Prostate gland (tissue), 2 donors: Measurements from ENCODE around the gene TMOD4. TPM values are rescaled to one million over a fixed set of nuclear protein-coding genes. Genes with fewer than 3 reads are reported as not detected.

ENCODE experiments used
- DNase-seq: peaks from one replicate; pipeline ENCODE4 v3.0.0-alpha.2; 2019; ENCODE audit warnings: low spot score
- H3K27ac ChIP-seq, 2 donors: fragments of 200-600 bp; sonication (generic); 2 replicates each; pipeline ENCODE4 v1.5.1; 2017 to 2019
- H3K27me3 ChIP-seq: fragments of 200-600 bp; sonication (generic); replicated peaks from 2 replicates; pipeline ENCODE4 v1.5.1; 2019; ENCODE audit not compliant: insufficient read depth
- H3K36me3 ChIP-seq, 2 donors: fragments of 200-600 bp; sonication (generic); 1 replicate in 1 of 2; 2 replicates in 1 of 2; pipeline versions ENCODE4 v1.5.1 to v1.8.1; 2017 to 2019
- H3K4me1 ChIP-seq: fragments of 200-600 bp; sonication (generic); replicated peaks from 2 replicates; pipeline ENCODE4 v1.5.1; 2019
- H3K4me3 ChIP-seq, 2 donors: fragments of 200-600 bp; sonication (generic); 2 replicates each; pipeline ENCODE4 v1.5.1; 2017 to 2019
- H3K9me3 ChIP-seq: fragments of 200-600 bp; sonication (generic); 2 replicates; pipeline ENCODE4 v1.5.1; 2017
- POLR2A ChIP-seq: fragments of 450-650 bp; IDR thresholded peaks from one replicate; pipeline ENCODE4 v1.6.1; 2016; ENCODE audit warnings: antibody characterized with exemption, mild to moderate bottlenecking
- POLR2AphosphoS5 ChIP-seq: sonication (generic); formaldehyde crosslinking; IDR thresholded peaks from one replicate; pipeline ENCODE4 v1.6.1; 2017; ENCODE audit warnings: antibody characterized with exemption
- WGBS: methylation state at CpG from one replicate; pipeline ENCODE4 v1.1.5; 2018; 5-methylcytosine and 5-hydroxymethylcytosine counted together
- intact Hi-C: fragments of 100-400 bp; cut with DNase I; formaldehyde crosslinking; loops from one replicate; pipeline ENCODE4 v1.14.2; 2022
- total RNA-seq, 2 donors: library from RNA; depleted of rRNA; stranded (reverse); fragments of >200 nt; gene quantifications; one replicate each; pipeline ENCODE4 v1.1.0, GENCODE V29; 2016
- TF ChIP-seq, protein P1 (sequence below), 4 experiments: fragments of 200-600 bp in 2 of 4; fragments of 450-650 bp in 2 of 4; sonication (generic) in 2 of 4; IDR thresholded peaks; 1 replicate in 3 of 4; 2 replicates in 1 of 4; pipeline ENCODE4 v1.5.1; 2016 to 2019; ENCODE audit warnings: antibody characterized with exemption in 4 of 4, mild to moderate bottlenecking in 2 of 4, moderate library complexity in 2 of 4

Gene TMOD4
- total RNA-seq, 2 donors from 2014 or later: 1.7 TPM; not detected in 1

DNA sequence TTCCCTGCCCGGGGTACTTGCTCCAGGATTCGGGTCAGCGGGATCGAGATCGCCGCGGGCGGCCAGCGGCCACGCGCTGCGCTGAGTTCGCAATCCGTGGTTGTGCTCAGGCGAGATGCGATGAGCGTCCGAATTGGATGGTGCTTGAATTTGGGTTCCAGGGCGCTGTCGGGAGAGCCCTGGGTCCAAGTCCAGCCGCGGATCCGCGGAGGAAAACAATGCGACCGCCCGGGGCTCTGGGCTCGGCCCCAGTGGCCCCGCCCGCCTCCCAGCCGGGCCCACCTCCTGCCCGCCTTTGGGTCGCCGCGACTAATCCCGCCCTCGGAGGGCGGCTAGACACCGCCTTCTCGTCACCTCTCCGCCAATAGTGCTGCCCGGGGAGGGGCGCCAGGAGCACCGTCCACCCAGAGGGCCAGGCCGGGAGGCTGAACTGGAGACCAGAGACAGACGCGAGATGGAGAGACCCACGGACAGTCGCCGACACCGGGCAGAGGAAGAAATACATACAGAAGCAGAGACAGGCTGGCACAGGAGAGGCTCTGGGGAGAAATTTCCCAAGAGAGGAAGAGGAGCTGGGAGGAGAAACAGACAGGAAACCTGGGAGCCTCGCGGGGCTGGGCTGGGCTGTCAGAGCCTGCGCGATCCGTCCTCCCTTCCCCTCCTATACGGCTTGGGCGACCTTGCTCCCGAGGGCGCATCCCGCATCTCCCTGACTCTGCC lies 29.2 kb downstream of the TMOD4 start, which contains the start of gene SEMA6C:
Gene SEMA6C, minus strand, starts transcription at position 220 of the 720 bp plus-strand sequence. CDS start 4,010 bp downstream, outside the sequence.
- peak within 1 kb of the TSS; percentile 59 to 68 for H3K27ac ChIP-seq
- under 1% methylated on average over 31 of the region's 61 CpGs for whole genome bisulfite sequencing
- H3K36me3 ChIP-seq: no peaks in the 10 kb centered on the region
- intact Hi-C loops: loop anchor here (5.0 kb wide), 1 partner anchor 79 kb away; no protein-coding TSS in a partner anchor
- H3K4me1 ChIP-seq: no peaks in the 10 kb centered on the region
- H3K9me3 ChIP-seq: no peaks in the 10 kb centered on the region
- peak within 1 kb of the TSS; percentile 62 to 75 for H3K4me3 ChIP-seq
- H3K27me3 ChIP-seq: no peaks in the 10 kb centered on the region
- TF ChIP-seq POLR2AphosphoS5 (peak; percentile 95), POLR2A (peak; percentile 90)
- TF ChIP-seq, protein P1, sequence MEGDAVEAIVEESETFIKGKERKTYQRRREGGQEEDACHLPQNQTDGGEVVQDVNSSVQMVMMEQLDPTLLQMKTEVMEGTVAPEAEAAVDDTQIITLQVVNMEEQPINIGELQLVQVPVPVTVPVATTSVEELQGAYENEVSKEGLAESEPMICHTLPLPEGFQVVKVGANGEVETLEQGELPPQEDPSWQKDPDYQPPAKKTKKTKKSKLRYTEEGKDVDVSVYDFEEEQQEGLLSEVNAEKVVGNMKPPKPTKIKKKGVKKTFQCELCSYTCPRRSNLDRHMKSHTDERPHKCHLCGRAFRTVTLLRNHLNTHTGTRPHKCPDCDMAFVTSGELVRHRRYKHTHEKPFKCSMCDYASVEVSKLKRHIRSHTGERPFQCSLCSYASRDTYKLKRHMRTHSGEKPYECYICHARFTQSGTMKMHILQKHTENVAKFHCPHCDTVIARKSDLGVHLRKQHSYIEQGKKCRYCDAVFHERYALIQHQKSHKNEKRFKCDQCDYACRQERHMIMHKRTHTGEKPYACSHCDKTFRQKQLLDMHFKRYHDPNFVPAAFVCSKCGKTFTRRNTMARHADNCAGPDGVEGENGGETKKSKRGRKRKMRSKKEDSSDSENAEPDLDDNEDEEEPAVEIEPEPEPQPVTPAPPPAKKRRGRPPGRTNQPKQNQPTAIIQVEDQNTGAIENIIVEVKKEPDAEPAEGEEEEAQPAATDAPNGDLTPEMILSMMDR (IDR thresholded peaks at IDR 0.05): peak in 1 of 4 experiments; percentile 22
- DNase-seq: peak; percentile 94

DNA sequence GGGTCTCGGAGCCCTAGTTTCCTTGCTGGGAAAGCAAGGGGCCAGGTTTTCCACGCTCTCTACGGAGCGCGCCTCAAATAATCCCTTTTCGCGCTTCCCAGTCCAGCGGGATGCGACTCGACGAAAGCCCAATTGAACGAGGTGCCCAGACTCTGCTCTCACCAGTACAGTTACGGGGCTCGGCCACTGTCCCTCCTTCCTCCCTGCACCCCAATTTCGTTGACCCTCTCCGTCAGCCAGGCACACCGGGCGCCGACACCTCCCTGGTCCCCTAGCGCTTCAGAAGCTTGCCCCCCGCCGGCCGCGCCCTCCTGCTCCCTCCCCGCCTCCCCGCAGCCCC lies 29.7 kb downstream of the TMOD4 start:
- no peak for DNase-seq
- no peaks in the 10 kb centered on the region for H3K9me3 ChIP-seq
- H3K4me1 ChIP-seq: no peaks in the 10 kb centered on the region
- TF ChIP-seq POLR2AphosphoS5 (no peak), POLR2A (no peak)
- TF ChIP-seq, protein P1 (IDR thresholded peaks at IDR 0.05): no peak
- intact Hi-C loops: loop anchor here (5.0 kb wide), 1 partner anchor 79 kb away; no protein-coding TSS in a partner anchor
- H3K36me3 ChIP-seq: no peaks in the 10 kb centered on the region
- peak overlapping the region; percentile 59 to 68 for H3K27ac ChIP-seq
- whole genome bisulfite sequencing: 0% methylated on average over 26 of the region's 26 CpGs
- peak overlapping the region; percentile 62 to 75 for H3K4me3 ChIP-seq
- H3K27me3 ChIP-seq: no peaks in the 10 kb centered on the region

DNA sequence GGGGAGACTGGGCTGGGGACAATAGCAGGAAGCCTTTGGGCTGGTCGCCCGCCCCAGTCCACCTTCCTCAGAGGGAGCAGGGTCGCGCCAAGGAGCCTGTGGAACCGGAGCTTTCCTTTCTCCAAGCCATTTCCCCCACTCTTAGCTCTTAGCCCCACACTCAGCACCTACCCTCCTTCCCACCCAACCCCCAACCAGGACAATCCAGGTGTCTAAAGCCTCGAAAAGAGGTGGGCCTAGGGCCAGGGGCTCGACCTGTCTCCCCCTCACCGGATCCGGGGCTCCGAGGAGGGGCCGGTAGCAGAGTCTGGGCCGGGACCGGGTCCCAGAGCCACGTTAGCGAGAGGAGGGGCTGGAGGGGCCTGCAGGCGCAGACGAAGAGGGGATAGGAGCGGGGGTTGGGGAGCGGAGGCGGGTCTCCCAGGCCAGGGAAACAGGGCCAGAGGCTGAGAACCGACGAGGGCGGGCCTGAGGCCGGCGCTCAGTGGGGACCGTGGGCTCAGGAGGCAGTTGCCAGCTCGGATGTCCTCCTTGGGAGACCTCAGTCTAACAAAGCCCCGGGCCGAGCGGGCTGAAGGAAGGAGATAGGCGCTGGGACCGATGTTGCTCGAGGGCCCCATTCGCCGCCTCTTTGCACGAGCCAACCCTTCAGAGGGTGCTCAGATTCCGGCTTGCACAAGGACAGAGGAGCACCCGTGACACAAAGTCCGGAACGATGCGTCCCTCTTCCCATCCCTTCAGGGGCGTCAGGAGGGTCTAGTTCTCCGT lies 30.3 kb downstream of the TMOD4 start:
- WGBS: 13% methylated on average over 43 of the region's 43 CpGs
- intact Hi-C loops: loop anchor here (5.0 kb wide), 1 partner anchor 78 kb away; no protein-coding TSS in a partner anchor
- no peak for DNase-seq
- Histone ChIP-seq H3K36me3 (no peaks in the 10 kb centered on the region), H3K27ac (peak overlapping the region; percentile 59 to 68), H3K4me1 (no peaks in the 10 kb centered on the region), H3K4me3 (peak overlapping the region; percentile 62 to 75), H3K9me3 (no peaks in the 10 kb centered on the region), H3K27me3 (no peaks in the 10 kb centered on the region)
- TF ChIP-seq POLR2AphosphoS5 (no peak), POLR2A (no peak)
- TF ChIP-seq, protein P1 (IDR thresholded peaks at IDR 0.05): no peak

DNA sequence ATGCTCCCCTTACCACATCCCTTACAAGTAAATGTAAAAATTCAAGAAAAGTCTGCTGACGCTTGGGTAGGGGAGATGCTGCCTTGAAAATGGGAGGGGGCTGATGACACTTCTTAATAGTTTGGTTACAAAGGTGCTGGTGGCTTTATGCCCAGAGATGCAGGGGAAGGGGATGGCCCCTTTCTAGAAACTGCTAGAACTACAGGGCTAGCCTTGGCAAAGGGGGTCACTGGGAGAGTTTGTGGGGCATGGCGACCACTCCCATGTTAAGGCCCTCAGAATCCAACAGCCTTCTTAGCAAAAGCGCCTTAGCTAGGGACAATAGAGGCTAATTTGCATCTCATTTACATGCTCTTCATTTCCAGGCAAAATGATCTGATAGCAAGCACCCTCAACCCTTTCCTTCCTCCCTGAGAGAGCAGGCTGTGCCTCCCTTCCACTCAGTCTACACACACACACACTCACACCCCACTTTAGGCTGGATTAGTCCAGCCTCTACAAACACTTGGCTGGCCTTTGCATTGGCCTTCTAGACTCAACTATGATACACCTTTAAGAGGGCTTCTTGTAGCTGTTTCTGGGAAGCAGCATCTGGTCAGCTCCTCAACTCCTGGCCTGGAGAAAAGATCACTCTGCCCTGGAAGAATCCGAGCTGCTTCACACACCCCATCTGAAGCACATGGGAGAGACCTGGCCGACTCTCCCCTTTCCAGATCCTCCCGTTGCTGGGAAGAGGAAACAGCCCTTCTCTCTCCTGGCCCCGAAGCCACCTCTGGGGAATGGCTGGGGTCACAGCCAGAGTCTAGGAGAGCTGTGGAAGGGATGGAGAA lies 31.1 kb downstream of the TMOD4 start:
- DNase-seq: no peak
- Histone ChIP-seq H3K27ac (peak overlapping the region in 1 of 2 donors; percentile 14), H3K4me1 (no peaks in the 10 kb centered on the region), H3K36me3 (no peaks in the 10 kb centered on the region), H3K4me3 (peak overlapping the region in 1 of 2 donors; percentile 75), H3K27me3 (no peaks in the 10 kb centered on the region), H3K9me3 (no peaks in the 10 kb centered on the region)
- 60% methylated on average over 7 of the region's 7 CpGs for WGBS
- no peak for TF ChIP-seq POLR2A
- TF ChIP-seq, protein P1 (IDR thresholded peaks at IDR 0.05): no peak
- TF ChIP-seq POLR2AphosphoS5: no peak
- intact Hi-C loops: loop anchor here (5.0 kb wide), 1 partner anchor 77 kb away; no protein-coding TSS in a partner anchor
